ENCODE data around the gene MRPL42.
"Not testable (repeated sequence)": the region's sequence is repeated elsewhere in the genome, so short reads cannot be mapped to it uniquely, and the experiment has no call there.

The MRPL42 gene

GRCh38 chr12:93427779-93428564 lies 39.3 kb upstream of the MRPL42 start:
- no peak for TF ChIP-seq CTCF (IDR thresholded peaks at IDR 0.05; ENCODE audit: low read depth, low read length, missing control alignments)
- in situ Hi-C loops (cut with HindIII; ENCODE audit: low sequenced_read_pairs): no loop called here
- DNase-seq (ENCODE audit: low read depth): no peak
- no peak overlapping the region for H3K4me3 ChIP-seq (ENCODE audit: low read depth, low read length)

GRCh38 chr12:93429448-93429847 lies 37.9 kb upstream of the MRPL42 start:
- no peak for TF ChIP-seq CTCF (IDR thresholded peaks at IDR 0.05; ENCODE audit: low read depth, low read length, missing control alignments)
- DNase-seq (ENCODE audit: low read depth): no peak
- in situ Hi-C loops (cut with HindIII; ENCODE audit: low sequenced_read_pairs): no loop called here
- no peak overlapping the region for H3K4me3 ChIP-seq (ENCODE audit: low read depth, low read length)

- in situ Hi-C loops (cut with HindIII; ENCODE audit: low sequenced_read_pairs): no loop called here
- H3K4me3 ChIP-seq (ENCODE audit: low read depth, low read length): no peak overlapping the region
- TF ChIP-seq CTCF (IDR thresholded peaks at IDR 0.05; ENCODE audit: low read depth, low read length, missing control alignments): no peak
- no peak for DNase-seq (ENCODE audit: low read depth)
Observed at GRCh38 chr12:93429852-93430251, 37.5 kb upstream of the MRPL42 start.

GRCh38 chr12:93430280-93430679 lies 37.0 kb upstream of the MRPL42 start:
- no peak overlapping the region for H3K4me3 ChIP-seq (ENCODE audit: low read depth, low read length)
- DNase-seq (ENCODE audit: low read depth): no peak
- in situ Hi-C loops (cut with HindIII; ENCODE audit: low sequenced_read_pairs): no loop called here
- no peak for TF ChIP-seq CTCF (IDR thresholded peaks at IDR 0.05; ENCODE audit: low read depth, low read length, missing control alignments)

- DNase-seq (ENCODE audit: low read depth); in situ Hi-C loops (cut with HindIII; ENCODE audit: low sequenced_read_pairs); H3K4me3 ChIP-seq (ENCODE audit: low read depth, low read length): not testable (repeated sequence)
Observed at GRCh38 chr12:93432031-93432430, 35.3 kb upstream of the MRPL42 start.

GRCh38 chr12:93434256-93434865 lies 33.0 kb upstream of the MRPL42 start:
- in situ Hi-C loops (cut with HindIII; ENCODE audit: low sequenced_read_pairs): no loop called here
- no peak for TF ChIP-seq CTCF (IDR thresholded peaks at IDR 0.05; ENCODE audit: low read depth, low read length, missing control alignments)
- DNase-seq (ENCODE audit: low read depth): no peak
- H3K4me3 ChIP-seq (ENCODE audit: low read depth, low read length): no peak overlapping the region

Measured in astrocyte of the cerebellum (primary cell).